Coronary artery (tissue), 2 donors: ENCODE measurements around the gene GPR65.

Experiments used
- DNase-seq: peaks from one replicate; pipeline ENCODE4 v3.0.0-alpha.2; 2017; ENCODE audit warnings: low spot score
- H3K27ac ChIP-seq, 2 donors: fragments of 200-600 bp; sonication (generic); one replicate each; pipeline ENCODE4 v1.5.1; 2016 to 2019
- H3K4me3 ChIP-seq: fragments of 200-600 bp; sonication (generic); 2 replicates; pipeline ENCODE4 v1.5.1; 2016; ENCODE audit warnings: mild to moderate bottlenecking, moderate library complexity
- CTCF ChIP-seq: fragments of 200-600 bp; sonication (generic); IDR thresholded peaks from one replicate; pipeline ENCODE4 v1.5.1; 2019; ENCODE audit warnings: antibody characterized with exemption

The GPR65 gene

DNA sequence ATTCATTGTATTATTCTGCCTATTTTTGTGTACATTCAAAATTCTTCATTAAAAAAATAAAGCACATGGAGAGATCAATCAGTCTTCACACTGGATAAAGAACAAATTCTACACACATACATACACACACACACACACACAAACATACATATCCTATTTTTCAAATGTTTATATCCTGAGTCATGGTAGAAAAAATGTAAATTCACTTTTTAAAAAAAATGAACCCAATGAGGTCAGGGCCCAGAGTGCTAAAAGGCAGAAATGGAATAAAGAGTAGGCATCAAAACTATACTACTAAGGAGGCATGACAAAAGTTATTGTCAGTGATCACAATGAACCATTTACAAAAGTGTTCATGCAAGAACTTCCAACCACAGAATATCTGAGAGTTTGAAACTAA is 29.3 kb upstream of the GPR65 start:
- Histone ChIP-seq H3K4me3 (no peak overlapping the region), H3K27ac (no peak overlapping the region)
- DNase-seq, result no peak
- TF ChIP-seq CTCF, result no peak

DNA sequence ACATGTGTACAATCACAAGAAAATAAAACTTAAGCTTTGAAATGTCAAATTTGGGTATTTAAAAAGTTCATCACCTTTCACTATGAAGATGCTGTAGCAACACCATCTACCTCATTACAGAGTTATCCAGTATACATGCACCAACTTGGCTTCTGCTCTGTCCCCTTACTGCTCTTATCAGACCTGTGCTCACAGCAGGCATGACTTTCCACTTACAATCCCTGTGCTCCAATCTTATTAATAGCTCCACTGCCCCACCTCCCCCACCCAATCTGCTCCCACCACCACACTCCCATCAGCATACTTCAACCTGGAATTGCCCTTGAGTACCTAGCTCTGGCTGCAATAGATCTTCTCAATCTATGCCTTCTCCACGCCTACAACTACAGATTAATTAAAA is 25.2 kb upstream of the GPR65 start:
- DNase-seq, result no peak
- H3K4me3 ChIP-seq, result no peak overlapping the region
- no peak for TF ChIP-seq CTCF
- no peak overlapping the region for H3K27ac ChIP-seq

- no peak for TF ChIP-seq CTCF
- no peak overlapping the region for H3K27ac ChIP-seq
Measured at GRCh38 chr14:87989221-87989955, 15.5 kb upstream of the GPR65 start.

DNA sequence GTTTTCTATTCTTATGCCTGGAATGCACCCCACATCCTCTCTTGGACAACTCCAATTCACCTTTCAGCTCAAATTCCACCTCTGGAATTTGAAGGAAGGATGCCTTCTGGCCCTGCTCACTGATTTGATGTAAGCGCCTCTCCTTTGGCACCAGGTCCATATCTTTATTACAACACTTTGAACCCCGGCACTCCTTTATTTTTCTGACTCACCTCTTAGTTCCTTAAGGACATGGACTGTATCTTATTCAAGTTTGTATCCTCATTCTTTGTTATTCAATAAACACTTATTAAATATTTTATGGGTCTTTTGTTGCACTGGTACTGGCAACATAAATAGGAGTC is 15.0 kb upstream of the GPR65 start:
- no peak for DNase-seq
- Histone ChIP-seq H3K4me3 (no peak overlapping the region), H3K27ac (no peak overlapping the region)
- TF ChIP-seq CTCF, result no peak

More at GRCh38 chr14:87989221-87989955, 15.5 kb upstream of the GPR65 start:
- H3K4me3 ChIP-seq, result no peak overlapping the region
- no peak for DNase-seq

DNA sequence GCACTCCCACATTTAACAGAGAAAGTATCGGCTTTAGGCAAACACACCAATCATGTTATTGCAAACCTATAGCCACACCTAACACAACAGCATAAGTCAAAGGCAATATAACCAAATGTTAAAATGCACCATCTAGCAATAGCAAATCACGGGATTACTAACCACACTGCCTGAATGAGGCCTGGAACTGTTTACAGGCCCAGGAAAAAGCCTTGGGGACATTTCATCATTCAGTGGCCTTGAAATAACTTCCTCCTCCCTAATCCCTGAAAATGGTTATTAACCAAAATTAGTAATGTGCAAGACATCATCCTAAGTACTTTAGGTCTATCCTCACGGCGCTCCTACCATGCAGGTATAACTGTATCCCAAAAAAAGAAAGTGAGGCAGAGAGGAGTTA is 14.3 kb upstream of the GPR65 start:
- no peak overlapping the region for H3K4me3 ChIP-seq
- H3K27ac ChIP-seq, result peak overlapping the region in 1 of 2 donors; percentile 46
- TF ChIP-seq CTCF, result no peak
- DNase-seq, result no peak

GRCh38 chr14:87992346-87992717 is 12.6 kb upstream of the GPR65 start:
- no peak for DNase-seq
- no peak for TF ChIP-seq CTCF
- H3K27ac ChIP-seq, result peak overlapping the region; percentile 92 to 98
- H3K4me3 ChIP-seq, result peak overlapping the region; percentile 98
